GM10847 (cell line): Measurements from ENCODE around the gene BCAS4.

ENCODE experiments used
- POLR2A ChIP-seq: IDR thresholded peaks from 2 replicates; pipeline ENCODE4 v1.6.1; 2011; ENCODE audit not compliant: insufficient read length; ENCODE audit errors: extremely low read depth

The BCAS4 gene

GRCh38 chr20:50772420-50773185 is 22.3 kb upstream of the BCAS4 start:
- TF ChIP-seq POLR2A: no peak

GRCh38 chr20:50774515-50774914 is 20.3 kb upstream of the BCAS4 start:
- TF ChIP-seq POLR2A: no peak

GRCh38 chr20:50776122-50776817 is 18.6 kb upstream of the BCAS4 start:
- TF ChIP-seq POLR2A: no peak

- no peak for TF ChIP-seq POLR2A
Observed at GRCh38 chr20:50777373-50777772, 17.5 kb upstream of the BCAS4 start.

GRCh38 chr20:50783390-50783789 is 11.5 kb upstream of the BCAS4 start:
- no peak for TF ChIP-seq POLR2A

- TF ChIP-seq POLR2A: no peak
Observed at GRCh38 chr20:50783903-50784302, 11.0 kb upstream of the BCAS4 start.

GRCh38 chr20:50784464-50784863 is 10.4 kb upstream of the BCAS4 start:
- TF ChIP-seq POLR2A: no peak

- TF ChIP-seq POLR2A: no peak
Observed at GRCh38 chr20:50786703-50787102, 8.2 kb upstream of the BCAS4 start.

- TF ChIP-seq POLR2A: no peak
Observed at GRCh38 chr20:50787181-50787580, 7.7 kb upstream of the BCAS4 start.

GRCh38 chr20:50788045-50788991 is 6.5 kb upstream of the BCAS4 start:
- no peak for TF ChIP-seq POLR2A

GRCh38 chr20:50789968-50790650 is 4.8 kb upstream of the BCAS4 start:
- TF ChIP-seq POLR2A: no peak

GRCh38 chr20:50790651-50791277 is 4.1 kb upstream of the BCAS4 start:
- TF ChIP-seq POLR2A: peak; percentile 70

GRCh38 chr20:50792708-50793574 is 1.9 kb upstream of the BCAS4 start:
- no peak for TF ChIP-seq POLR2A
